ENCODE data around the gene VWA1. TPM values are rescaled to one million over a fixed set of nuclear protein-coding genes. Genes with fewer than 3 reads are reported as not detected.
"Not testable (repeated sequence)": the region's sequence is repeated elsewhere in the genome, so short reads cannot be mapped to it uniquely, and the experiment has no call there.

The VWA1 gene
- total RNA-seq, 1 experiment from 2014 or later: 35.5 TPM

GRCh38 chr1:1456683-1457255 is 21.3 kb downstream of the VWA1 start:
- DNase-seq (ENCODE audit: low spot score); H3K36me3 Mint-ChIP-seq; H3K27me3 Mint-ChIP-seq (ENCODE audit: low read depth); CTCF ChIA-PET; H3K4me3 Mint-ChIP-seq; POLR2A ChIA-PET; H3K27ac Mint-ChIP-seq; H3K9me3 Mint-ChIP-seq; ATAC-seq; H3K4me1 Mint-ChIP-seq: not testable (repeated sequence)

- not testable (repeated sequence) for H3K27ac Mint-ChIP-seq
These were observed 23.7 kb downstream of the VWA1 start for GRCh38 chr1:1459156-1459555.

GRCh38 chr1:1459711-1460110 is 24.2 kb downstream of the VWA1 start:
- H3K4me1 Mint-ChIP-seq; H3K27ac Mint-ChIP-seq; H3K36me3 Mint-ChIP-seq; POLR2A ChIA-PET; DNase-seq (ENCODE audit: low spot score); H3K4me3 Mint-ChIP-seq; ATAC-seq; H3K9me3 Mint-ChIP-seq; H3K27me3 Mint-ChIP-seq (ENCODE audit: low read depth); CTCF ChIA-PET: not testable (repeated sequence)

More at GRCh38 chr1:1459156-1459555, 23.7 kb downstream of the VWA1 start:
- H3K4me1 Mint-ChIP-seq; H3K27me3 Mint-ChIP-seq (ENCODE audit: low read depth); H3K9me3 Mint-ChIP-seq; H3K36me3 Mint-ChIP-seq; CTCF ChIA-PET; ATAC-seq; DNase-seq (ENCODE audit: low spot score); POLR2A ChIA-PET; H3K4me3 Mint-ChIP-seq: not testable (repeated sequence)

- Mint-ChIP-seq H3K27ac (no peak overlapping the region), H3K27me3 (ENCODE audit: low read depth) (no peaks in the 10 kb centered on the region), H3K36me3 (no peaks in the 10 kb centered on the region), H3K4me1 (no peaks in the 10 kb centered on the region), H3K9me3 (no peaks in the 10 kb centered on the region), H3K4me3 (no peak overlapping the region)
- DNase-seq (ENCODE audit: low spot score) (no peak), ATAC-seq (no peak)
- ChIA-PET CTCF (interaction anchor here (1.2 kb wide), 1 partner anchor 19 kb away, joined by 3 read pairs; no protein-coding TSS in a partner anchor), POLR2A (no interaction called here)
- no peak for TF ChIP-seq ARID4B (CRISPR knock-in tag; IDR thresholded peaks at IDR 0.05; ENCODE audit: borderline replicate concordance)
- TF ChIP-seq AFF4 (CRISPR knock-in tag; IDR thresholded peaks at IDR 0.05; ENCODE audit: borderline replicate concordance): no peak
- TF ChIP-seq CTCF (IDR thresholded peaks at IDR 0.05): no peak
- TF ChIP-seq FOXK1 (CRISPR knock-in tag; IDR thresholded peaks at IDR 0.05): no peak
- TF ChIP-seq ZNF232 (CRISPR knock-in tag; IDR thresholded peaks at IDR 0.05): no peak
- TF ChIP-seq E2F5 (CRISPR knock-in tag; IDR thresholded peaks at IDR 0.05): no peak
- TF ChIP-seq RORB (CRISPR knock-in tag; IDR thresholded peaks at IDR 0.05): no peak
These were observed 25.1 kb downstream of the VWA1 start for GRCh38 chr1:1460540-1461130.
